ENCODE measurements around the gene FCMR. TPM values are rescaled to one million over a fixed set of nuclear protein-coding genes. Genes with fewer than 3 reads are reported as not detected.

FCMR gene
- total RNA-seq, 2 donors from 2014 or later = not detected

- H3K36me3 Mint-ChIP-seq (ENCODE audit: low read depth) = no peaks in the 10 kb centered on the region
These were observed 26.4 kb downstream of the FCMR start for GRCh38 chr1:206895325-206895724.

GRCh38 chr1:206893380-206893779, 28.4 kb downstream of the FCMR start:
- H3K36me3 ChIP-seq (ENCODE audit: control insufficient read depth, insufficient read depth, low read length) = no peaks in the 10 kb centered on the region
- H3K36me3 Mint-ChIP-seq (ENCODE audit: low read depth) = no peaks in the 10 kb centered on the region
- no peaks in the 10 kb centered on the region for H3K9me3 ChIP-seq (ENCODE audit: control insufficient read depth, low read length)
- no peak overlapping the region for H3K4me3 ChIP-seq (ENCODE audit: low read length)
- peaks cover 17% of the 10 kb centered on the region for H3K4me1 Mint-ChIP-seq
- H3K4me3 Mint-ChIP-seq = no peak overlapping the region
- no peak overlapping the region for H3K9ac ChIP-seq (ENCODE audit: extremely low read depth, low read length, poor library complexity, severe bottlenecking)
- no peak for TF ChIP-seq CTCF (conservative IDR thresholded peaks at IDR 0.05)
- H3K27ac ChIP-seq (ENCODE audit: low read depth, low read length) = no peak overlapping the region
- no peak overlapping the region for H3K27ac Mint-ChIP-seq
- H3K27me3 Mint-ChIP-seq (ENCODE audit: insufficient read depth) = peaks cover 7% of the 10 kb centered on the region
- no peaks in the 10 kb centered on the region for H3K9me3 Mint-ChIP-seq
- no peaks in the 10 kb centered on the region for H3K4me1 ChIP-seq (ENCODE audit: control insufficient read depth, insufficient read depth, low read length)
- no peak for DNase-seq
- 88 to 100% methylated on average over 1 to 2 of the region's 2 CpGs for WGBS, 2 experiments (ENCODE audit: insufficient coverage in 1 of 2, insufficient read length in 1 of 2)
- no peaks in the 10 kb centered on the region for H3K27me3 ChIP-seq (ENCODE audit: control insufficient read depth, insufficient read depth, low read length, poor library complexity, severe bottlenecking)

More at GRCh38 chr1:206895325-206895724, 26.4 kb downstream of the FCMR start:
- H3K9ac ChIP-seq (ENCODE audit: extremely low read depth, low read length, poor library complexity, severe bottlenecking) = no peak overlapping the region
- no peaks in the 10 kb centered on the region for H3K4me1 ChIP-seq (ENCODE audit: control insufficient read depth, insufficient read depth, low read length)
- no peak overlapping the region for H3K27ac Mint-ChIP-seq
- DNase-seq = no peak
- H3K9me3 Mint-ChIP-seq = no peaks in the 10 kb centered on the region
- H3K27ac ChIP-seq (ENCODE audit: low read depth, low read length) = no peak overlapping the region
- peaks cover 18% of the 10 kb centered on the region for H3K27me3 Mint-ChIP-seq (ENCODE audit: insufficient read depth)
- peaks cover 10% of the 10 kb centered on the region for H3K4me1 Mint-ChIP-seq
- H3K36me3 ChIP-seq (ENCODE audit: control insufficient read depth, insufficient read depth, low read length) = no peaks in the 10 kb centered on the region
- WGBS, 2 experiments (ENCODE audit: insufficient coverage in 1 of 2, insufficient read length in 1 of 2) = 87 to 89% methylated on average over 3 of the region's 3 CpGs
- H3K27me3 ChIP-seq (ENCODE audit: control insufficient read depth, insufficient read depth, low read length, poor library complexity, severe bottlenecking) = no peaks in the 10 kb centered on the region
- H3K4me3 Mint-ChIP-seq = no peak overlapping the region
- no peaks in the 10 kb centered on the region for H3K9me3 ChIP-seq (ENCODE audit: control insufficient read depth, low read length)
- TF ChIP-seq CTCF (conservative IDR thresholded peaks at IDR 0.05) = no peak
- H3K4me3 ChIP-seq (ENCODE audit: low read length) = no peak overlapping the region

- no peaks in the 10 kb centered on the region for H3K9me3 ChIP-seq (ENCODE audit: control insufficient read depth, low read length)
- Mint-ChIP-seq H3K4me1 (peaks cover 17% of the 10 kb centered on the region), H3K27me3 (ENCODE audit: insufficient read depth) (peaks cover 5% of the 10 kb centered on the region), H3K36me3 (ENCODE audit: low read depth) (no peaks in the 10 kb centered on the region), H3K27ac (no peak overlapping the region), H3K9me3 (no peaks in the 10 kb centered on the region), H3K4me3 (no peak overlapping the region)
- no peak for TF ChIP-seq CTCF (conservative IDR thresholded peaks at IDR 0.05)
- H3K36me3 ChIP-seq (ENCODE audit: control insufficient read depth, insufficient read depth, low read length) = no peaks in the 10 kb centered on the region
- no peak for DNase-seq
- WGBS, 2 experiments (ENCODE audit: insufficient coverage in 1 of 2, insufficient read length in 1 of 2) = 91 to 100% methylated on average over 2 to 3 of the region's 3 CpGs
- H3K9ac ChIP-seq (ENCODE audit: extremely low read depth, low read length, poor library complexity, severe bottlenecking) = no peak overlapping the region
- no peak overlapping the region for H3K4me3 ChIP-seq (ENCODE audit: low read length)
- no peak overlapping the region for H3K27ac ChIP-seq (ENCODE audit: low read depth, low read length)
- no peaks in the 10 kb centered on the region for H3K27me3 ChIP-seq (ENCODE audit: control insufficient read depth, insufficient read depth, low read length, poor library complexity, severe bottlenecking)
- H3K4me1 ChIP-seq (ENCODE audit: control insufficient read depth, insufficient read depth, low read length) = no peaks in the 10 kb centered on the region
These were observed 29.3 kb downstream of the FCMR start for GRCh38 chr1:206892351-206892984.
